Measurements from ENCODE around the gene CCT7.

The CCT7 gene

DNA sequence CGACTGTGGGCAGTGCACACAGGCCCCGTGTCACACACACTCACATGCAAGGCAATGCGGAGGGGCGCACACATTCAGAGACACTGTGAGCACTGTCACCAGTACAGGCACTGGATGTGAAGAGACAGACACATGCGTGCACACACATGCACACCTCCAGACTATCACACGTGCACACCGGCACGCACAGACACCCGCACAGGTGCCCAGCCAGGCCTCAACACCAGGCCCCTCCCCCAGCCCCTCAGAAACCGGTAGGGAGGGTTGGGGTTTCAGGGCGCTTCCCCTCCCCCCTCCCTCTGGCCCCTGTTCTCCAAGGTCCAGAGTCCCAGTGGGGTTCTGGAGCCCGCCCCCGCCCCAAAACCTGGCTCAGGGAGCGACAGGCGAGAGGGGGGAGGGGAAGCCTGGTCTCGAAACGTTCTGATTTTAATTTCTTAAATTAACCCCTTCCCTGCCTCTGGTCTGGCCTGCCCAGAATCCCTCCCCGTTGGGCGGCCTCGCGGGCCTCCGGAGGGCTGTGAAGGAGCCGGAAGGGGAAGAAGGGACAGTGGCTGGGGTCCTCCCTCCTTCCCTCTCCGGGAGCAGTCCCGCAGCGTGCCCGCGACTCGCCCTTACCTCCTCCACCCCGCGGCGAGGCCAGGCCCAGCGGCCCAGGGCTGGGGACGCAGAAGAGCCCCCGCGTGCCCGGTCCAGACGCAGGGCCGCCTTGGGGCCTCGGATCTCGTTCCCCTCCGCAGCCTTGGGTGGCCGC is 49.6 kb downstream of the CCT7 start (continued):
- TF ChIP-seq, protein P1, sequence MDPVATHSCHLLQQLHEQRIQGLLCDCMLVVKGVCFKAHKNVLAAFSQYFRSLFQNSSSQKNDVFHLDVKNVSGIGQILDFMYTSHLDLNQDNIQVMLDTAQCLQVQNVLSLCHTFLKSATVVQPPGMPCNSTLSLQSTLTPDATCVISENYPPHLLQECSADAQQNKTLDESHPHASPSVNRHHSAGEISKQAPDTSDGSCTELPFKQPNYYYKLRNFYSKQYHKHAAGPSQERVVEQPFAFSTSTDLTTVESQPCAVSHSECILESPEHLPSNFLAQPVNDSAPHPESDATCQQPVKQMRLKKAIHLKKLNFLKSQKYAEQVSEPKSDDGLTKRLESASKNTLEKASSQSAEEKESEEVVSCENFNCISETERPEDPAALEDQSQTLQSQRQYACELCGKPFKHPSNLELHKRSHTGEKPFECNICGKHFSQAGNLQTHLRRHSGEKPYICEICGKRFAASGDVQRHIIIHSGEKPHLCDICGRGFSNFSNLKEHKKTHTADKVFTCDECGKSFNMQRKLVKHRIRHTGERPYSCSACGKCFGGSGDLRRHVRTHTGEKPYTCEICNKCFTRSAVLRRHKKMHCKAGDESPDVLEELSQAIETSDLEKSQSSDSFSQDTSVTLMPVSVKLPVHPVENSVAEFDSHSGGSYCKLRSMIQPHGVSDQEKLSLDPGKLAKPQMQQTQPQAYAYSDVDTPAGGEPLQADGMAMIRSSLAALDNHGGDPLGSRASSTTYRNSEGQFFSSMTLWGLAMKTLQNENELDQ (tag by site-specific recombination; IDR thresholded peaks at IDR 0.05; ENCODE audit: low read depth), result no peak
- TF ChIP-seq HOXC10 (CRISPR knock-in tag; IDR thresholded peaks at IDR 0.05) (no peak), ZNF549 (tag by site-specific recombination; IDR thresholded peaks at IDR 0.05) (no peak), GFI1B (tag by site-specific recombination; IDR thresholded peaks at IDR 0.05) (no peak), ZNF701 (tag by site-specific recombination; IDR thresholded peaks at IDR 0.05) (no peak), ZNF341 (tag by site-specific recombination; IDR thresholded peaks at IDR 0.05; ENCODE audit: low read depth) (peak; percentile 89), GLIS2 (tag by site-specific recombination; IDR thresholded peaks at IDR 0.05) (no peak), ZNF768 (tag by site-specific recombination; IDR thresholded peaks at IDR 0.05) (no peak)
- TF ChIP-seq, protein P2, sequence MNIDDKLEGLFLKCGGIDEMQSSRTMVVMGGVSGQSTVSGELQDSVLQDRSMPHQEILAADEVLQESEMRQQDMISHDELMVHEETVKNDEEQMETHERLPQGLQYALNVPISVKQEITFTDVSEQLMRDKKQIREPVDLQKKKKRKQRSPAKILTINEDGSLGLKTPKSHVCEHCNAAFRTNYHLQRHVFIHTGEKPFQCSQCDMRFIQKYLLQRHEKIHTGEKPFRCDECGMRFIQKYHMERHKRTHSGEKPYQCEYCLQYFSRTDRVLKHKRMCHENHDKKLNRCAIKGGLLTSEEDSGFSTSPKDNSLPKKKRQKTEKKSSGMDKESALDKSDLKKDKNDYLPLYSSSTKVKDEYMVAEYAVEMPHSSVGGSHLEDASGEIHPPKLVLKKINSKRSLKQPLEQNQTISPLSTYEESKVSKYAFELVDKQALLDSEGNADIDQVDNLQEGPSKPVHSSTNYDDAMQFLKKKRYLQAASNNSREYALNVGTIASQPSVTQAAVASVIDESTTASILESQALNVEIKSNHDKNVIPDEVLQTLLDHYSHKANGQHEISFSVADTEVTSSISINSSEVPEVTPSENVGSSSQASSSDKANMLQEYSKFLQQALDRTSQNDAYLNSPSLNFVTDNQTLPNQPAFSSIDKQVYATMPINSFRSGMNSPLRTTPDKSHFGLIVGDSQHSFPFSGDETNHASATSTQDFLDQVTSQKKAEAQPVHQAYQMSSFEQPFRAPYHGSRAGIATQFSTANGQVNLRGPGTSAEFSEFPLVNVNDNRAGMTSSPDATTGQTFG (tag by site-specific recombination; IDR thresholded peaks at IDR 0.05; ENCODE audit: borderline replicate concordance), result no peak
- TF ChIP-seq, protein P3, sequence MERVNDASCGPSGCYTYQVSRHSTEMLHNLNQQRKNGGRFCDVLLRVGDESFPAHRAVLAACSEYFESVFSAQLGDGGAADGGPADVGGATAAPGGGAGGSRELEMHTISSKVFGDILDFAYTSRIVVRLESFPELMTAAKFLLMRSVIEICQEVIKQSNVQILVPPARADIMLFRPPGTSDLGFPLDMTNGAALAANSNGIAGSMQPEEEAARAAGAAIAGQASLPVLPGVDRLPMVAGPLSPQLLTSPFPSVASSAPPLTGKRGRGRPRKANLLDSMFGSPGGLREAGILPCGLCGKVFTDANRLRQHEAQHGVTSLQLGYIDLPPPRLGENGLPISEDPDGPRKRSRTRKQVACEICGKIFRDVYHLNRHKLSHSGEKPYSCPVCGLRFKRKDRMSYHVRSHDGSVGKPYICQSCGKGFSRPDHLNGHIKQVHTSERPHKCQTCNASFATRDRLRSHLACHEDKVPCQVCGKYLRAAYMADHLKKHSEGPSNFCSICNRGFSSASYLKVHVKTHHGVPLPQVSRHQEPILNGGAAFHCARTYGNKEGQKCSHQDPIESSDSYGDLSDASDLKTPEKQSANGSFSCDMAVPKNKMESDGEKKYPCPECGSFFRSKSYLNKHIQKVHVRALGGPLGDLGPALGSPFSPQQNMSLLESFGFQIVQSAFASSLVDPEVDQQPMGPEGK (tag by site-specific recombination; IDR thresholded peaks at IDR 0.05), result peak; percentile 46; the same call in 1 of the 2 replicates

DNA sequence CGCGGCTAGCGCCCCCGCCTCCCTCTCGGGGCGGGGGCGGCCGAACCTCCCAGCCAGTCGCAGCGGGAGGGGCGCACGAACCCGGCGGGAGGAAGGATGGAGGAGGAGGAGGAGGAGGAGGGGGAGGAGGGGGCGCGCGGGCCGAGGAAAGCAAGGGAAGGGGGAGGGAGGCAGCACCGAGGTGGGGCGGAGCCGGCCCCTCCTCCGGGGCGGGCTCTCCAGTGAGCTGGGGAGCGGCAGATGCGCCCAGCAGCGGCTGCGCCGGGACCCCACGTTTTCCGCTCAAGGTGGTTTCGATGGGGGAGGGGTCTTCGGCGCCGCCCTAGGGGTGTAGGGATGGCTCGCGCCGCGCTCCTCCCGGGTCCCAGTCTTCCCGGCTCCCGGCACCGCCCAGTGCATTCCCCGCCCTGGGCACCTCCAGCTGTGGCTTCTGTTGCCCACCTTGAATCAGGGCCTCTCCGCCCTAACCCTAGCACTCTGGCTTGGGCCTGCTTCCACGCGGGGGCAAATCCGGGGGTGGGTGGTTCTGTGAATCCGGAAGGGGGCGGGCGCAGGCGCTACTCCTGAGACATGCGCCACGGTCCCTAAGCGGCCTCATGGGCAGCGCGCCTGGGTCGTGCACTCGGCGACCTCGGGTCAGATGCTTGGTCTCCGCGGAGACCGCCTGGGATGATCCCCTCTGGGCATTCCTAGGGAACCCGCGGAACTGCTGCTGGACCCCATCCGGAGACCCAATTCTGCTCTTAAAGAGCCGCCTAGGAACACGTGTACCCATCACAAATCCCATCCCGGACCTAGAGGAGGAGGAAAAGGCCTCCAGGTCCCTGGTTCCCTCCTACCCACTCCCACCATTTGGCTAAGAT is 50.4 kb downstream of the CCT7 start, which contains the start of gene FBXO41:
FBXO41 (minus strand) TSS at position 183 of the 863 bp plus-strand sequence. CDS start 14,848 bp downstream, outside the sequence.
- H3K27ac ChIP-seq (ENCODE audit: extremely low read depth, low read depth, low read length), result peak within 1 kb of the TSS; percentile 64; the same call in 1 of the 2 replicates
- H3K36me3 ChIP-seq (ENCODE audit: control insufficient read depth in 2 of 2, insufficient read depth in 1 of 2, low read length in 2 of 2), result peaks cover 0 to 11% of the 10 kb centered on the region in 2 experiments; a peak in 1 of 3 replicates
- no peak for TF ChIP-seq MEIS1 (CRISPR knock-in tag; IDR thresholded peaks at IDR 0.05; ENCODE audit: borderline replicate concordance)
- TF ChIP-seq ZNF341 (tag by site-specific recombination; IDR thresholded peaks at IDR 0.05; ENCODE audit: low read depth), result no peak
- no peak for TF ChIP-seq ZNF121 (tag by site-specific recombination; IDR thresholded peaks at IDR 0.05)
- TF ChIP-seq ZNF544 (tag by site-specific recombination; IDR thresholded peaks at IDR 0.05), result no peak
- TF ChIP-seq, protein P4, sequence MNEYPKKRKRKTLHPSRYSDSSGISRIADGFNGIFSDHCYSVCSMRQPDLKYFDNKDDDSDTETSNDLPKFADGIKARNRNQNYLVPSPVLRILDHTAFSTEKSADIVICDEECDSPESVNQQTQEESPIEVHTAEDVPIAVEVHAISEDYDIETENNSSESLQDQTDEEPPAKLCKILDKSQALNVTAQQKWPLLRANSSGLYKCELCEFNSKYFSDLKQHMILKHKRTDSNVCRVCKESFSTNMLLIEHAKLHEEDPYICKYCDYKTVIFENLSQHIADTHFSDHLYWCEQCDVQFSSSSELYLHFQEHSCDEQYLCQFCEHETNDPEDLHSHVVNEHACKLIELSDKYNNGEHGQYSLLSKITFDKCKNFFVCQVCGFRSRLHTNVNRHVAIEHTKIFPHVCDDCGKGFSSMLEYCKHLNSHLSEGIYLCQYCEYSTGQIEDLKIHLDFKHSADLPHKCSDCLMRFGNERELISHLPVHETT (tag by site-specific recombination; IDR thresholded peaks at IDR 0.05), result no peak
- TF ChIP-seq ZNF248 (tag by site-specific recombination; IDR thresholded peaks at IDR 0.05), result no peak
- no peak for TF ChIP-seq WT1 (tag by site-specific recombination; IDR thresholded peaks at IDR 0.05)
- no peak for TF ChIP-seq ZBTB1 (tag by site-specific recombination; IDR thresholded peaks at IDR 0.05)
- TF ChIP-seq GLIS2 (tag by site-specific recombination; IDR thresholded peaks at IDR 0.05), result peak; percentile 64
- TF ChIP-seq, protein P5, sequence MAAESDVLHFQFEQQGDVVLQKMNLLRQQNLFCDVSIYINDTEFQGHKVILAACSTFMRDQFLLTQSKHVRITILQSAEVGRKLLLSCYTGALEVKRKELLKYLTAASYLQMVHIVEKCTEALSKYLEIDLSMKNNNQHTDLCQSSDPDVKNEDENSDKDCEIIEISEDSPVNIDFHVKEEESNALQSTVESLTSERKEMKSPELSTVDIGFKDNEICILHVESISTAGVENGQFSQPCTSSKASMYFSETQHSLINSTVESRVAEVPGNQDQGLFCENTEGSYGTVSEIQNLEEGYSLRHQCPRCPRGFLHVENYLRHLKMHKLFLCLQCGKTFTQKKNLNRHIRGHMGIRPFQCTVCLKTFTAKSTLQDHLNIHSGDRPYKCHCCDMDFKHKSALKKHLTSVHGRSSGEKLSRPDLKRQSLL (tag by site-specific recombination; IDR thresholded peaks at IDR 0.05), result no peak
- TF ChIP-seq ZNF549 (tag by site-specific recombination; IDR thresholded peaks at IDR 0.05), result no peak
- TF ChIP-seq, protein P6, sequence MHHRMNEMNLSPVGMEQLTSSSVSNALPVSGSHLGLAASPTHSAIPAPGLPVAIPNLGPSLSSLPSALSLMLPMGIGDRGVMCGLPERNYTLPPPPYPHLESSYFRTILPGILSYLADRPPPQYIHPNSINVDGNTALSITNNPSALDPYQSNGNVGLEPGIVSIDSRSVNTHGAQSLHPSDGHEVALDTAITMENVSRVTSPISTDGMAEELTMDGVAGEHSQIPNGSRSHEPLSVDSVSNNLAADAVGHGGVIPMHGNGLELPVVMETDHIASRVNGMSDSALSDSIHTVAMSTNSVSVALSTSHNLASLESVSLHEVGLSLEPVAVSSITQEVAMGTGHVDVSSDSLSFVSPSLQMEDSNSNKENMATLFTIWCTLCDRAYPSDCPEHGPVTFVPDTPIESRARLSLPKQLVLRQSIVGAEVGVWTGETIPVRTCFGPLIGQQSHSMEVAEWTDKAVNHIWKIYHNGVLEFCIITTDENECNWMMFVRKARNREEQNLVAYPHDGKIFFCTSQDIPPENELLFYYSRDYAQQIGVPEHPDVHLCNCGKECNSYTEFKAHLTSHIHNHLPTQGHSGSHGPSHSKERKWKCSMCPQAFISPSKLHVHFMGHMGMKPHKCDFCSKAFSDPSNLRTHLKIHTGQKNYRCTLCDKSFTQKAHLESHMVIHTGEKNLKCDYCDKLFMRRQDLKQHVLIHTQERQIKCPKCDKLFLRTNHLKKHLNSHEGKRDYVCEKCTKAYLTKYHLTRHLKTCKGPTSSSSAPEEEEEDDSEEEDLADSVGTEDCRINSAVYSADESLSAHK (tag by site-specific recombination; IDR thresholded peaks at IDR 0.05), result no peak
- peak; percentile 75 for TF ChIP-seq GLIS1 (tag by site-specific recombination; IDR thresholded peaks at IDR 0.05)
- TF ChIP-seq ZNF843 (tag by site-specific recombination; IDR thresholded peaks at IDR 0.05), result no peak

More for the DNA sequence above, 50.4 kb downstream of the CCT7 start, which contains the start of gene FBXO41:
- ChIA-PET CTCF (interaction anchor here (0.6 kb wide), 1 partner anchor 1591 kb away, joined by 3 read pairs; no protein-coding TSS in a partner anchor), POLR2A (interaction anchor here (1.8 kb wide), 1 partner anchor 51 kb away, joined by 9 read pairs; the partner anchor contains the start of genes CCT7 and PRADC1)
- H3K4me3 ChIP-seq (ENCODE audit: low read depth, low read length), result peak within 1 kb of the TSS; percentile 55
- H3K9me3 ChIP-seq (ENCODE audit: control insufficient read depth, insufficient read depth, low read depth, low read length), result no peaks in the 10 kb centered on the region
- peaks cover 8% of the 10 kb centered on the region for H3K4me1 ChIP-seq (ENCODE audit: control insufficient read depth, insufficient read depth, low read length)

Measured in HEK293 (cell line).